Fibroblast of upper back skin (primary cell): ENCODE data around the gene TMEM167B.

Experiments
- DNase-seq: peaks from one replicate; pipeline ENCODE4 v3.0.0-alpha.2; 2013

Gene TMEM167B

GRCh38 chr1:109083923-109084322, 6.6 kb upstream of the TMEM167B start:
- no peak for DNase-seq

GRCh38 chr1:109084563-109085517, 5.7 kb upstream of the TMEM167B start:
- peak; percentile 43 for DNase-seq

- DNase-seq, result peak; percentile 62
Observed at GRCh38 chr1:109089242-109090015, 1.1 kb upstream of the TMEM167B start.

GRCh38 chr1:109091078-109091838, 694 bp downstream of the TMEM167B start:
- peak; percentile 44 for DNase-seq

DNA sequence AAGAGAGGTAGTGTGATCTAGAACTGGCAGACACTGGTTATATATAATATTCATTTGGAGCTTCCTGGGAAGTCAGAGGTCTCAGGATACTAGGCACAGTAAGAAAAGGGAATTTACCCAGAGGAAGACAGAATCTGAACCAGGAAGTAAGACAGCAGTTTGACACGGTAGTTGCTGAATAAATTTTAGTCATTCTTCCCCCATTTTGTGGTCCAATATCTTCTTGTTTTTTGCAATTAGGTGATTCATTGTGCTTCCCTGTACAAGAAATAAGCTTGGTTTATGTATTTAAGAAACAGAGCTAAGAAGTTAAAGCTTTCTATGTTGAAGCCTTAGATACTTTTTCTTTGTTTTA, 1.3 kb downstream of the TMEM167B start:
- DNase-seq, result peak; percentile 18

DNA sequence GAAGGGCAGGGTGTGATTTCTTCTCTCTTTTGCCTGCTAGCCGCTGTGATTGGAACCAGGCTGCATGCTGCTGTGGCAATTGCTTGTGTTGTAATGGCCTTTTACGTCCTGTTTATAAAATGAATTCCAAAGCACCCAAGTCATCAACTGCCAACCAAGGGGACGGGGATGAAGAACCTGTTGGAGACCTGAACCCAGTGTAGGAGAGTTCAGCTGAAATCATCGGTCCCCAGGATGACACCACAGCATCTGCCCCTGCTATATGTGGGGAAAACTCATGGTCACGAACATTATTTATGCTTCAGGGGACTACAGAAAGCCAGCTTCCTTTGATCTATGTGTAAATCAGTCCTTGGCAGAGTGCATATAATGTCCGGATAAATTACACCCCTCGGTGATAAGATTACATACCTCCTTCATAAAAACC, 3.8 kb downstream of the TMEM167B start:
- no peak for DNase-seq

GRCh38 chr1:109094871-109095270, 4.3 kb downstream of the TMEM167B start:
- DNase-seq, result no peak

GRCh38 chr1:109095631-109096030, 5.1 kb downstream of the TMEM167B start:
- no peak for DNase-seq

GRCh38 chr1:109096120-109096519, 5.6 kb downstream of the TMEM167B start:
- DNase-seq, result no peak

DNA sequence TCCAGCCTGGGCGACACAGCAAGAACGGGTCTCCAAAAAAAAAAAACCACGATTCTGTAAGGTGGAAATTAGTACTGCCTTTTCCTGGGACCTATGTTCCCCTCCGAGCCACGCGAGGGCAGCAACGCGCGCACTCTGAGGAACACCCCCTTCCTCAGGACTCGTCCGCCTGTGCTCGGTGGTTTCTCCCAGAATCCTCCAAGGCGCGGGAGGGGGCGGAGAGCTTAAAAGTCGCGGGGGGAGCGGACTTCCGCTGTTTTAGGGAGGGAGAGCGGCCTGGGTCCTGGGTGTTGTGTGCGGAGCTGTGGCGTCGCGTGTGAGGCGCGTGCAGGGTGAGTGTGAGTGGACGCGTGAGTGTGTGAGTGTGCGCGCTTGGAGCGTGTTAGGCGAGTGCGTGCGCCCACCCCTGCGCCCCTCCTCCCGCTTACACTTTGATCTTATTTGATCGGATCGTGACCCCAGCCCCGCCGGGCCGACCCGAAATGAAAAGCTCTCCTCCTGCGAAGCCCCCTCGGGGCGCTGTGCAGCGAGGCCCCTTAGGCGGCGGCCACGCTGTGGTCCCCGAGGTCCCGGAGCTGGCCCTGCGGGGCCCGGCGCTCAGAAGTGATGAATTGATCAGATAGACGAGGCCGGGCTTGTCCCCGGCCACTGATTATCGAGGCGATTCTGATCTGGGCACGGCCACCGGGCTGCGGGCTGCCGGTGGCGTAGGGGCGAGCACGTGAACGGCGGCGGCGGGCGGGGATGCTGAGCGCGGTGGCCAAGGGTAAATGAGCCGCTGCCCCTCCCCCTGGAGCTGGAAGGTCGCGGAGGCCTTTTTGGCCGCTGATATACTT, 9.6 kb downstream of the TMEM167B start:
- DNase-seq, result peak; percentile 97

DNA sequence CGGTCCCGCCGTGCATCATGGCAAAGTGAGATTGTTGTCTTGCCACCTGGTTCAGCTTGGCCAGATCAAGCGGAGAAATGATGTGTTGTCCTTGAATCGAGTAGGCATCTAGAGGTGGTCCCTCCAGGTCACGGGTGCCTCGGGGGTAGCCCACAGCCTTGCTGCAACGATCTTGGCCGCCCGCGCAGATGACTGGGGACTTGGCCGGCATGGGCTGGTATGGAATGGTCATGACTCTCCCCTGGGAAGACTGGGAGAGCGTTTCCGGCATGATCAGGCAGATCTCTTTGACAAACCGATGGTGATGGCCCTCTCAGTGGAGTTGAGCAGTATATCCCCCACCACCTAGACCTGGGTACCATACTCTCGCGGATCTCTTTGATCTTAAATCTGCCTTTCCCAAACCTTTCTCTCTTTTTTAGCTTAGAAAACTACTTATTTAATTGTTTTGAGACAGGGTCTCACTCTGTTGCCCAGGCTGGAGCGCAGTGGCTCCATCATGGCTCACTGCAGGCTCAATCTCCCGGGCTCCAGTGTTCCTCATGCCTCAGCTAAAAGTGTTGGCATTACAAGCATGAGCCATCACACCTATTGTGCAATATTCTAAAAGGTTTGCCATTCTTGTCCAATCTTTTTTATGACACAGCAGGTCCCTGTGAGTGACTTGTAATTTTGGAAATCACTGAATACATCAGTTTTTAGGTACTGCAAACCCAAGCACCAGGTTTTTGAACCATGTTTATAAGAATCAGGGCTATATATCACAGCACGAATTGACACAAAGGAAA, 14.0 kb downstream of the TMEM167B start:
- no peak for DNase-seq

DNA sequence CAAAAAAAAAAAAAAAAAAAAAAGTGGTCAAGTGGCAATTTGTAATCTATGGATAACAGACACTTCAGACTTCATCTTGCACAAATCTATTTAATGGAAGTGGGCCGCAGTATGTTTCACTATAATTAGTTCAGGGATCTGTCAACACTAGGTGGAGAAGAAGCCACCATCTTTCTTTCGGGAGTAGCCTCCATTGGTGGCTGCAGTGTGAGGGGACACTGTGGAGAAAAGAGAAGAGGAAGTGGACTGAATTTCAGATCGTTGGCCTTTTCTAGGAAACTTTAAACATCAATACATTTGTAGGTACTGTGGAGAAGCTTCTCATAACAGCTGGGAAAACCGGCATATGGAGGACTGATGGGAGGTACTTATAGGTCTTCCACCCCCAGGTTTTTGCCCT, 15.3 kb downstream of the TMEM167B start:
- DNase-seq, result no peak

DNA sequence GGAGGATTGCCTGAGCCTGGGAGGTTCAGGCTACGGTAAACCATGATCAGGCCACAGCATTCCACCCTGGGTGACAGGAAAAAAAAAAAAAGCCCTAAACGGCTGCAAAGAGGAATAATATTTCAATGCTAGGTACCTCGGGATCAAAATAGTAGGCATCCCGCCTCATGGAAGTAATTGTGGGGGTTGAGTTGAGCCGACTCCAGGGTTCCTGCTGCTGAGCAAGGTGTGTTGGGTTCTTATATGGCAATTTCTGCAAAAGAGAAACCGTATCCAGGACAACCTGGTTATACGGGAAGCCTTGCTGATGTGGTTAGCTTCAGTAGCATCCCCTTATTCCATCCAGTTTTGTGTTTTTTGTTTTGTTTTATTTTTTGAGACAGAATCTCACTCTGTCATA, 17.2 kb downstream of the TMEM167B start:
- DNase-seq, result no peak

GRCh38 chr1:109109906-109110305, 19.3 kb downstream of the TMEM167B start:
- no peak for DNase-seq

DNA sequence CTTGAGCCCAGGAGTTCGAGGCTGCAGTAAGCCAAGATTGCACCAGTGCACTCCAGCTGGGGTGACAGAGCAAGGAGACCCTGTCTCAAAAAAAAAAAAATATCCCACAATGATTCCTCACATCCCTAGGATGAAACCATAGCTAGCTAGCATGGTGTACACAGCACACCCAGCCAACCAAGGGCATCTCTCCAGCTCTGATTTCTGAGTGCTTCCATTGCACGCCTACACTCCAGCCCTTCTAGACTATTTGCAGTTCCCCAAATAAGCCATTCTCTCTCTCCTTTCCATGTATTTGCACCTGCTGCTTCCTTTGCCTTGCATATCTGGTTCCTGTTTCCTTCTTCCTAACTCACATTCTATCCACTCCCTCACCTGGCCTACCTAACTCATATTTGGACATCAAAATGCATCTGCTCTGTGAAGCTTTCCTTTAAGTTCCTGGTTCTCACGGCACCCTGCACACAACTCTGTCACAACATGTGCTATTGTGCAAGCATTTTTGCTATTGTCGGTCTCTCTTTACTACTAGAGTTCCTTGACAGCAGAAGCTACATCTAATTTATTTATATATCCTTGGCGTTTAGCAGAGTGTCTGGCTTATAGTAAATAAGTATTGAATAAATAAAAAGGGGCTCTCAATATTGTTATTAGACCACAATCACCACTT, 21.0 kb downstream of the TMEM167B start:
- DNase-seq, result no peak

- peak; percentile 36 for DNase-seq
Observed at GRCh38 chr1:109112056-109112651, 21.6 kb downstream of the TMEM167B start.

- peak; percentile 83 for DNase-seq
Observed at GRCh38 chr1:109112652-109113285, 22.2 kb downstream of the TMEM167B start.

GRCh38 chr1:109113590-109114341, 23.2 kb downstream of the TMEM167B start, which contains the start of gene ELAPOR1:
Gene ELAPOR1, plus strand, starts transcription at chr1:109114115. Its CDS starts 69 bp downstream, at chr1:109114184.
- peak; percentile 12 for DNase-seq

DNA sequence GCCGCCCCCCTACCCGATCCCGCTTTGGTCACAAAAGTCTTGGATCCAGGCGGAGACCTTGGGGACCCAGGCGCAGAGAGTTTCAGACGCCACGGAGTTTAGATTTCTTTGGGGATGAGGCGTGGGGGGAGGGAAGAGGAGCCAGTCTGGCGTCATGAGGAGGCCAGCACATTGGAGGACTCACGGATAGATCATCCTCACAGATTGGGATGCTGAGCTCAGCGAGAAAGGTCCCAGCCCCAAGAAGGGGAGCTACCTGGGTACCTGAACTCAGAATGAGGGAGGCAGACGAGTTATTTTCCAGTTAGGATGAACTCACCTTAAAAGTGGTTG, 23.7 kb downstream of the TMEM167B start:
- no peak for DNase-seq
